ENCODE results near the gene C16orf82. TPM values are rescaled to one million over a fixed set of nuclear protein-coding genes. Genes with fewer than 3 reads are reported as not detected.
A peak's percentile ranks its signal among the peaks of the same experiment; 100 is the strongest.

C16orf82 gene
- not detected in 2 replicates for total RNA-seq

DNA sequence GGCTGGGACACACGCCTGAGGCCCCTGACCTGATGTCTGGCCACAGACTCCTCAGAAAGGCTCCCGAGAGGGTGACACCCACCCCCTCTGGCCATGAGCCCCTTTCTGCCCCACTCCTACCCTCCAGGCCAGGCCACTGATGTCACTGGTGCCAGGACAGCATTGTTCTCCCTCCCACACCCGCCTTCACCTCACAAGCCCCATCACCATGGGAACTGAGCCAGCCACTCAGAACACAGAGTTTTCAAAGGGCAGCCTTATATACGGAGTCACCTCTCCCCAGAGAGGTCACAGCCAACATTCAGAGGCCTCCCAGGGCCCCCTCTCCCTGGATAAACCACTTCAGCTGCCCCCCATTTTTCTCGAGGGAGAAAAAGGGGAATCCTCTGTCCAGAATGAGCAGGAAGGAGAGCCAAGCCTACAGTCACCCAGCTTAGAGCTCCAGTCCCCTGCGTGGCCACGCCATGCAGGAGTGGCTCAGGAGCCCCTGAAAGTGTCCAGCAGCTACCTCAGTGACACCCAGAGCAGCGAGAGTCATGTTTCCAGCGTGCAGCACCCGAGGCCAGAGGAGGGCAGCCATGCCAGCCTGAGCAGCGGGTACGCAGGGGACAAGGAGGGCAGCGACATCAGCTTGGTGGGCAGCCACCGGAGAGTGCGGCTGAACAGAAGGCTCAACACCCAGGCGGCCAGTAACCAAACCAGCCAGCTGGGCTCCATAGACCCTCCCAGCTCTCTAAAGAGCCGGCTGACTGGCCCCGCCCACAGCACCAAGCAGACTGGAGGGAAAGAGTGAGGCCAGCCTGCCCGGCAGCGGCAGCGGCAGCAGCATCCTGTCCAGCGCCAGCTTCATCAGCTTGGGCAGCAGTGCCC lies at the start of gene C16orf82:
Gene C16orf82, plus strand, starts transcription at position 260 of the 870 bp plus-strand sequence.
- Mint-ChIP-seq H3K27me3 (ENCODE audit: insufficient read depth) (peaks cover 4% of the 10 kb centered on the region), H3K9me3 (no peaks in the 10 kb centered on the region), H3K4me1 (ENCODE audit: low read depth) (no peaks in the 10 kb centered on the region), H3K27ac (peak within 1 kb of the TSS; percentile 40), H3K4me3 (no peak within 1 kb of the TSS), H3K36me3 (ENCODE audit: low read depth) (no peaks in the 10 kb centered on the region)
- no peak for DNase-seq (ENCODE audit: low spot score)
- intact Hi-C loops (cut with micrococcal nuclease) = no loop called here

DNA sequence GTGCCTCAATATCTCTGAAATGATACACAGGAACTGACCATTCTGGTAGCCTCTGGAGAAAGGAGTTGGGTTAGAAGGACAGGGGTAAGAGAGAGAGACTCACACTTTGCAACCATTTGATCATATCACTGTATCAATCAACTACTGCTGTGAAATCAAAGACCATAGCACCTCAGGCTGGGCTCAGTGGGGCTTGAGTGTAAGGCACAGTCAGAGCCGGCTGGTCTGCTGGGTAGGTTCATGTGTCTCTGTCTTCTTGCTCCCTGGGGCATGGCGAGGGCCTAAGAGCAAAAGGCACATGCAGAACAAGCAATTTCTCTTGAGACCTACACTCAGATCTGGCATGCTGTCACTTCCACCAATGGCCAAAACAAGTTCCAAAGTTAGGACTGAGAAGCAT lies 46.7 kb upstream of the C16orf82 start:
- Mint-ChIP-seq H3K27ac (no peak overlapping the region), H3K9me3 (no peaks in the 10 kb centered on the region), H3K4me3 (no peak overlapping the region), H3K27me3 (ENCODE audit: insufficient read depth) (peaks cover 2% of the 10 kb centered on the region), H3K4me1 (ENCODE audit: low read depth) (no peaks in the 10 kb centered on the region), H3K36me3 (ENCODE audit: low read depth) (no peaks in the 10 kb centered on the region)
- no peak for DNase-seq (ENCODE audit: low spot score)
- intact Hi-C loops (cut with micrococcal nuclease) = no loop called here

DNA sequence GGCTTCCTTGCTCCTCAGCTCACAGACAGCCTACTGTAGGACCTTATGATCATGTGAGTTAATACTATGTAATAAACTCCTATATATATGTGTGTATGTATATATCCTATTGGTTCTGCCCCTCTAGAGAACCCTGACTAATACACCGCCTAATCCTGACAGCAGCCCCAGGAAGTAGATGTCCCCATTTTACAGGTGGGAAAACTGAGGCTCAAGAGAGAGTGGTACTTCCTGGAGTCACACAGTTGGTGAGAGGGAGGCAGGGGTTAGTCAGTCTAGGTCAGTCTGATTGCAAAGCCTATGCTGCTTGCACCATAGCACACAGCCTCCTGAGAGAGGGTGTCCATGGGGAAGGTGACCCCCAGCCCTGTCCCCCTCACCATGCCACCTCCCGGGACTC lies 42.7 kb upstream of the C16orf82 start:
- Mint-ChIP-seq H3K4me3 (no peak overlapping the region), H3K27me3 (ENCODE audit: insufficient read depth) (peaks cover 2% of the 10 kb centered on the region), H3K36me3 (ENCODE audit: low read depth) (no peaks in the 10 kb centered on the region), H3K9me3 (no peaks in the 10 kb centered on the region), H3K4me1 (ENCODE audit: low read depth) (no peaks in the 10 kb centered on the region), H3K27ac (no peak overlapping the region)
- no peak for DNase-seq (ENCODE audit: low spot score)
- intact Hi-C loops (cut with micrococcal nuclease) = no loop called here

DNA sequence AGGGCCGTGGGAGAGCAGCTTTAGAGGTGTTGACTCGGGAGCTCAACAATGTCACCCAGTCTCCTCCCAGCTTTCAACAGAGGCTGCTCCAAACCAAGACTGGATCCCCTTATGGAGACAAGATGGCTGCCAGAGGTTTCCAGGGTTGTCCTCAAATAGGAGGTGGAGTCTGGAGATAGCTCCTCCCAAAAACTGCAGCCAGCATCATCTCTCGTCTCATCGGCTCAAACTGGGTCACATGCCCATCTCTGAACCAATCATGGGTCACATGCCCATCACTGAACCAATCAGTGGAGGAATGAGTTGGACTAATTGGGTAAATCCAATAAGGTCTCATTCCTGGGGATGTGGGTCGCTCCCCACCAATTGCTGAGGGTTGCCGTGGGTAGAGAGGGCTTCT lies 41.1 kb upstream of the C16orf82 start:
- H3K4me3 Mint-ChIP-seq = no peak overlapping the region
- no peak for DNase-seq (ENCODE audit: low spot score)
- intact Hi-C loops (cut with micrococcal nuclease) = no loop called here
- H3K4me1 Mint-ChIP-seq (ENCODE audit: low read depth) = no peaks in the 10 kb centered on the region
- H3K36me3 Mint-ChIP-seq (ENCODE audit: low read depth) = no peaks in the 10 kb centered on the region
- H3K9me3 Mint-ChIP-seq = no peaks in the 10 kb centered on the region
- peaks cover 2% of the 10 kb centered on the region for H3K27me3 Mint-ChIP-seq (ENCODE audit: insufficient read depth)
- no peak overlapping the region for H3K27ac Mint-ChIP-seq

DNA sequence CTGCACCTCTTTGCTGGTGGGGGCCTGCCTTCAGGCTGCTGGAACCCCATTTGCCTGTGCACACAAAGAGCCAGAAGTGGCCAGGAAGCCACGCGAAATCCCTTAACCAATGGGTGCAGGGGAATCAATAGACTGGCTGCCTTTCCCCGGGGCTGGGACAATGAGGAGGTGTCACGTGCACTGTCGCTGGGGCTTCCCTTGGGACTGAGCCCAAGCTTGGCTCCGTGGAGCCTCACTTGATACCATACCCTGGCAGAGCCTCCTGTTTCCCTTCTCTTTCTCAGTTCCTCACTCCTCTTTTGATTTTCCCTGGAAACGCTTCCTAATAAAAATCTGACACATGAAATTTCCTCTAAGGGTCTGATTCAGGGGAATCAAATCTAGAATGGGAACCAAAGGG lies 38.8 kb upstream of the C16orf82 start:
- H3K36me3 Mint-ChIP-seq (ENCODE audit: low read depth) = no peaks in the 10 kb centered on the region
- no peaks in the 10 kb centered on the region for H3K4me1 Mint-ChIP-seq (ENCODE audit: low read depth)
- intact Hi-C loops (cut with micrococcal nuclease) = no loop called here
- no peak for DNase-seq (ENCODE audit: low spot score)
- peaks cover 2% of the 10 kb centered on the region for H3K27me3 Mint-ChIP-seq (ENCODE audit: insufficient read depth)
- H3K27ac Mint-ChIP-seq = no peak overlapping the region
- no peaks in the 10 kb centered on the region for H3K9me3 Mint-ChIP-seq
- H3K4me3 Mint-ChIP-seq = no peak overlapping the region

DNA sequence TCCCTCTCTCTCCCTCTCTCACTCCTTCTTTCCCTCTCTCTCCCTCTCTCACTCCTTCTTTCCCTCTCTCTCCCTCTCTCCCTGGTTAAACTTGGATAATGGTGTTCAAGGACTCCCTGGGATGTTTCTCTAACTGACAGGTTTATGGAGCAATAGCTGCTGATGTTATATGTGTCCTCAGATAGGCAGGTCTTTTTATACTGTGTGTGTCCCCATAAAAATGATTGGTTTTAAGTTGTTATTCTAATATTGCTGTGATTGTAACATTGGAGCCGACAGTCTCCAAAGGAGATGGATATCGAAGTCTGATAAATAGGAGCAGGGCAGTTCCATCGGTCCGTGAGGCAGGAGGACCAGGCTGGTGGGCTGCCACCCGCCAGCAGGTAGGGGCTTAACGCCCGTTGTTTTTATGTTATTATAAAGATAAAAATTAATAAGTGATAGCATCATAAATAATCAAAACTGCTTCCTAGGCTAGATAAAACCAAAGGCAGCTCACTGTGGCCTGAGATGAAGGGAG lies 38.1 kb upstream of the C16orf82 start:
- Mint-ChIP-seq H3K4me3 (no peak overlapping the region), H3K27me3 (ENCODE audit: insufficient read depth) (peaks cover 2% of the 10 kb centered on the region), H3K9me3 (no peaks in the 10 kb centered on the region), H3K36me3 (ENCODE audit: low read depth) (no peaks in the 10 kb centered on the region), H3K27ac (no peak overlapping the region), H3K4me1 (ENCODE audit: low read depth) (no peaks in the 10 kb centered on the region)
- no peak for DNase-seq (ENCODE audit: low spot score)
- intact Hi-C loops (cut with micrococcal nuclease) = no loop called here

DNA sequence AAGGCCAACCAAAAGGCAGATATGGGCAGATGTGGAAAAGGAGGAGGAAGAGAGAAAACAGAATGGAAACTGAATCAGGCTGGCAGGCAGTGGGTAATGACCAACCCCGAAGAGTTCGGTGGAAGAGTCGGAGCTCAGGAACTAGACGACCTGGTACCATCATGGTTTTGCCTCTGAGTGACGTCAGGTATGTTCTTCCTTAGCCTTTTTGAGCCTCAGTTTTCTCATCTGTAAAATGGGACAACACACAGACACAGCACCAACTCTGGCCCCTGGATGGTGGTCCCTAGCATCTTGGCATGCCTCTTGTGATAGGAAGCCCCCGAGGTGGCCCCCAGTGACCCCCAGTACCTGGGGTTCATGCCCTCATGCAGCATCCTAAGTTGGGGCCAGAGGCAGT lies 37.2 kb upstream of the C16orf82 start:
- H3K4me1 Mint-ChIP-seq (ENCODE audit: low read depth) = no peaks in the 10 kb centered on the region
- no peak for DNase-seq (ENCODE audit: low spot score)
- no peaks in the 10 kb centered on the region for H3K36me3 Mint-ChIP-seq (ENCODE audit: low read depth)
- intact Hi-C loops (cut with micrococcal nuclease) = no loop called here
- H3K27me3 Mint-ChIP-seq (ENCODE audit: insufficient read depth) = peaks cover 2% of the 10 kb centered on the region
- no peak overlapping the region for H3K4me3 Mint-ChIP-seq
- H3K27ac Mint-ChIP-seq = no peak overlapping the region
- no peaks in the 10 kb centered on the region for H3K9me3 Mint-ChIP-seq

DNA sequence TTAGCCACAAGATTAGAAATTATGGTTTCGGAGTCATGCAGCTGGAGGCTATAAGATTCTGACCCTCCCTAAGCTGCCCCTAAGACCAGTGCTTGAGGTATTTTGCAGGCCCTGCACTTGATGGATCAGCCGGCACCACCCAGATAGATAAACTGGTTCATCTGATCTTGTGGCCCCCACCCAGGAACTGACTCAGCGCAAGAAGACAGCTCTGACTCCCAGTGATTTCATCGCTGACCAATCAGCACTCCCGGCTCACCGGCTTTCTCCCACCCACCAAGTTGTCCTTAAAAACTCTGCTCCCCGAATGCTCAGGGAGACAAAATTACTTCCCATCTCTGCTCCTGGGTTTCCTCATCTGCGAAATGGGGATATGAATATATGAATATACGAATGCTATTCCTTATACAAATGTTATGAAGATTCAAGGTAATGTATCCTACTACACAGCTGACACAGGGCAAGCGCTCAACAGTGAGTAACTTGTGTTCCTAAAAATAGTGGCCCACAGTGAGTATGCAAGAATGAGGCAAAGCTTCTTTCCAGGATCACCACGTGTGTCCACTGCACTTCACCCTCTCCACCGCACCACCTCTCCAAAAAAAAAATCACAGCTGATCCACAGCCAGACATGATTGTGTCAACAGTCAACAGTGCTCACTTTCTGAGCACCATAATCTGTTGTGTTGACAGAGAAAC lies 33.3 kb upstream of the C16orf82 start:
- Mint-ChIP-seq H3K4me1 (ENCODE audit: low read depth) (no peaks in the 10 kb centered on the region), H3K36me3 (ENCODE audit: low read depth) (no peaks in the 10 kb centered on the region), H3K27me3 (ENCODE audit: insufficient read depth) (peaks cover 4% of the 10 kb centered on the region), H3K9me3 (no peaks in the 10 kb centered on the region), H3K4me3 (no peak overlapping the region), H3K27ac (no peak overlapping the region)
- no peak for DNase-seq (ENCODE audit: low spot score)
- intact Hi-C loops (cut with micrococcal nuclease) = no loop called here

DNA sequence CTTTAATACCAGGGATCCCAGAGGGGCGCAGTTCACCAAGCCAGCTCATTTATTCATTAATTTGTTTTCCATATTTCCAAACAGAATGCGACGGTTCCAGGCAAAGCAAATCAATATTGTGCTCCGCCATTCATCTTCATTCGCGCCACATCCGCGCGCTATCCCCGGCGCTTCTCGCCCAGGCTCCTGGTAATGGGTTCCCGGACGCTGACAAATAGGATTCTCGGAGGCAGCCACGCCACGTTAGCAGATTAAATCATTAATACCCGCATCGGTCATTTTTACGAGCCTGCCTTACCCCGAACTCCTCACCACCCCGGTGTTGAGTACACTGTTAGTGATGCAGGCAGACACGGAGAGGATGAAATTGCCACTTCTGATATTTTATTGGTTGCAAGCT lies 26.0 kb upstream of the C16orf82 start:
- Mint-ChIP-seq H3K27ac (no peak overlapping the region), H3K27me3 (ENCODE audit: insufficient read depth) (peaks cover 5% of the 10 kb centered on the region), H3K4me1 (ENCODE audit: low read depth) (no peaks in the 10 kb centered on the region), H3K4me3 (no peak overlapping the region), H3K9me3 (no peaks in the 10 kb centered on the region), H3K36me3 (ENCODE audit: low read depth) (no peaks in the 10 kb centered on the region)
- DNase-seq (ENCODE audit: low spot score) = no peak
- intact Hi-C loops (cut with micrococcal nuclease) = no loop called here

DNA sequence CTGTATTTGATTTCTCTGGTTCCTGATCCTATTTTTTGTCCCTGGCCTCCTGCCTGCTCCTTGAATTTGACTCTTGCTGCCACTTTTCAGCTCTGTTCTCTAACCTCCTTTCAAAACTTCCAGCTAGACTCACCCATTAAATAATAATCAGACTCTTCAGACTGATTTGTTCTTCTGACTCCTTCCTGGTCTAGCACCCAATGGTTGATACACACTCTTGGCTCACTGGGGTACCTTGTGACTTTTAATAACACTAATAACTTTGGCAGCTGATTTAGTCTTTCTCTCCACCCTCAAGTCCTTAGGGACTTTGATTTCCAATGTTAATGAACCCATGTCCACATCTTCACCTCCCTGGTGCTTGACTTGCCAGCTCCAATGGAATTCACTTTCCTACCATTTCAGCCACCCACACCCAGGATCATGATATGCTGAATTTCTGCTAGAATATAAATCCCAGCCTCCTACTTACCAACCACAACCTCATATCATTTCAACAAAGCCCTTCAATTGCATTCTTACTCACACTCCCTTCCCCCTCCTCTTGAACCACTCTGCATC lies 19.7 kb upstream of the C16orf82 start:
- Mint-ChIP-seq H3K4me3 (no peak overlapping the region), H3K27ac (no peak overlapping the region), H3K36me3 (ENCODE audit: low read depth) (no peaks in the 10 kb centered on the region), H3K4me1 (ENCODE audit: low read depth) (no peaks in the 10 kb centered on the region), H3K9me3 (no peaks in the 10 kb centered on the region), H3K27me3 (ENCODE audit: insufficient read depth) (no peaks in the 10 kb centered on the region)
- no peak for DNase-seq (ENCODE audit: low spot score)
- intact Hi-C loops (cut with micrococcal nuclease) = no loop called here

DNA sequence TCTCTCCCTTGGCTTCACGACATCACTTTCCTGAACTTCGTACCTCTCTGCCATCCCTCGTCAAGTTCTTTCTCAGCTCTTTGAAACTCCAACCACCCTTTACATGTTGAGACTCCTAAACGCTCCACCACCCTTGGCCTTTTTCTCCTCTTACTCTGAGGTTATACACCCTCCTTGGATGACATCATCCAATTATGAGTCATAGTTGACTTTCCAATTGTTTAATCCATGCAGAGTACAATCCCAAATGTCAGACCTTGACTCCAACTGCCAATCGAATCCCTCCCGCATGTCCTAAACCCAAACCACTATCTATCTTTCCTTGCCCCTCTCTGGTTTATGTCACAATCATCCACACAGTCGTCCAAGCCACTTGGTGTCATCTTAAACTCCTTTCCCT lies 18.4 kb upstream of the C16orf82 start:
- Mint-ChIP-seq H3K36me3 (ENCODE audit: low read depth) (no peaks in the 10 kb centered on the region), H3K9me3 (no peaks in the 10 kb centered on the region), H3K4me1 (ENCODE audit: low read depth) (no peaks in the 10 kb centered on the region), H3K4me3 (no peak overlapping the region), H3K27me3 (ENCODE audit: insufficient read depth) (no peaks in the 10 kb centered on the region), H3K27ac (no peak overlapping the region)
- DNase-seq (ENCODE audit: low spot score) = no peak
- intact Hi-C loops (cut with micrococcal nuclease) = no loop called here

DNA sequence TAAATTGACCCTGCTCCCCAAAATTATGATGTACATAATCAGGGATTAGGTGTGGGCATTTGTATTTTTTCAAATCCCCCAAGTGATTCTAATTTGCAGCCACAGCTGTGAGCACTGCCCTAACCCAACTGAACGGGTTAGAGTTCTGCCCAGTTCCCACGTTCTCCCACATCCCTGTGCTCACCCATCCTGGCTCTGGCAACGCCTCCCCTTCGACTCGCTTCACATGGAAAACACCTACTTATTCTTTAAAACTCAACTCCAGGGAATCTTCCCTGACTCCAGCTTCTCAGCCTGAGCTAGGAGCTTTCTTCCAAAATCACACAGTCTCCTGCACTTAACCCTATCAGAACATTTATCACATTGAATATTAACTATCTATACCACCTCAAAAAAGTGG lies 17.6 kb upstream of the C16orf82 start:
- no peaks in the 10 kb centered on the region for H3K27me3 Mint-ChIP-seq (ENCODE audit: insufficient read depth)
- no peak overlapping the region for H3K27ac Mint-ChIP-seq
- H3K4me3 Mint-ChIP-seq = no peak overlapping the region
- no peaks in the 10 kb centered on the region for H3K36me3 Mint-ChIP-seq (ENCODE audit: low read depth)
- no peaks in the 10 kb centered on the region for H3K4me1 Mint-ChIP-seq (ENCODE audit: low read depth)
- H3K9me3 Mint-ChIP-seq = no peaks in the 10 kb centered on the region
- intact Hi-C loops (cut with micrococcal nuclease) = no loop called here
- no peak for DNase-seq (ENCODE audit: low spot score)

DNA sequence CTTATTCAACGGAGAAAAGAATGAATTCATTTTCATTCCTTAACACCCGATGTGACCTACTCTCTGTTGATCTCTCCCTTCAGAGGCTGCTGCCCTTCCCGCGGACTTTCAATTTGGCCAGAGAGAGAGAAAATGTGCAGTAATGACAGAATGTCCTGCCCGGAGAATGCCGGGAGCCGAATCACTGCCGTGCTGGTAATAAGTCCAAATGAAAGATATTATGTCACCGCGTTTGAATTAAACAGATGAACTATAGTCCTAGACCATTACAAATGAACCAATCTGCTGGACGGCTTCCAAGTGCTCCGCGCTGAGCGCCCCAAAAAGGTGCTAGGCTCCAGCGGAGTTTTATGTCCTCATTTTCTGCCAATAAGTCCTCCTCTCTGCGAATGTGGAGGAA lies 14.7 kb upstream of the C16orf82 start:
- H3K27me3 Mint-ChIP-seq (ENCODE audit: insufficient read depth) = no peaks in the 10 kb centered on the region
- H3K36me3 Mint-ChIP-seq (ENCODE audit: low read depth) = no peaks in the 10 kb centered on the region
- no peaks in the 10 kb centered on the region for H3K9me3 Mint-ChIP-seq
- no peak overlapping the region for H3K27ac Mint-ChIP-seq
- no peak for DNase-seq (ENCODE audit: low spot score)
- intact Hi-C loops (cut with micrococcal nuclease) = no loop called here
- H3K4me3 Mint-ChIP-seq = no peak overlapping the region
- H3K4me1 Mint-ChIP-seq (ENCODE audit: low read depth) = no peaks in the 10 kb centered on the region

All from activated T-helper 1 cell treated with anti-CD3 and anti-CD28 coated beads, Interleukin-12 subunit alpha, Interleukin-12 subunit beta, Interleukin-2, Interleukin-4 antibody, amounts not matched to agents 30 ng/mL and 10 ng/mL and 1 ng/mL, durations not matched to agents 14 hours and 24 hours and 36 hours (primary cell).